HG03280 (cell line): ENCODE measurements around the gene P4HB.
A peak's percentile ranks its signal among the peaks of the same experiment; 100 is the strongest.

Experiments used
- ATAC-seq: cut with Tn5 transposase; IDR thresholded peaks from one replicate; pipeline ENCODE4 v1.9.1; 2021; ENCODE audit warnings: mild to moderate bottlenecking, moderate library complexity; ENCODE audit not compliant: unreplicated experiment

P4HB gene

GRCh38 chr17:81833160-81833920, 27.0 kb downstream of the P4HB start, which contains the start of gene MCRIP1:
MCRIP1 (minus strand) TSS chr17:81833291; CDS start chr17:81824506, 8,785 bp downstream.
- peak; percentile 81 for ATAC-seq

GRCh38 chr17:81832608-81833159, 27.7 kb downstream of the P4HB start:
- peak; percentile 11 for ATAC-seq

- ATAC-seq = peak; percentile 11
Observed at GRCh38 chr17:81831957-81832607, 28.3 kb downstream of the P4HB start.

- no peak for ATAC-seq
Observed at GRCh38 chr17:81831563-81831956, 28.8 kb downstream of the P4HB start.

GRCh38 chr17:81829858-81830257, 30.5 kb downstream of the P4HB start:
- ATAC-seq = no peak

DNA sequence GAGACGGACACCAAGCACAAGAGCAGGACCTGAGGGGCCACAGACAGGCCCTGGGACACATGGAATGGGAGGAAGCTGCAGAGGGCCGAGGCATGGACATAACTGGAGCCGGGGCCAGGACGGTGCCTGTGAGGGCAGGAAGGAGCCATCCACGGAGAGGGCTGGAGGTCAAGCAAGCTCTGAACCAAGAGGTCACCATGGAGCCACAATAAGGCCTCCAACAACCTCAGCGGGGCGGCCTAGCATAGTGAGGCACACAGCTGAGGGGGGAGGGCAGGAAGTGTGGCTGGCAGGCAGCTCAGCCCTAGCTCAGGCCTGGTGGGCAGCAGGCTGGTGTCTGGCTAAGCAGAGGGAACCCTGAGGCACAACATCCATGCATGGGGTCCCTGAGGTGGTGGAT, 31.7 kb downstream of the P4HB start:
- ATAC-seq = no peak

GRCh38 chr17:81825841-81826466, 34.4 kb downstream of the P4HB start:
- ATAC-seq = no peak

DNA sequence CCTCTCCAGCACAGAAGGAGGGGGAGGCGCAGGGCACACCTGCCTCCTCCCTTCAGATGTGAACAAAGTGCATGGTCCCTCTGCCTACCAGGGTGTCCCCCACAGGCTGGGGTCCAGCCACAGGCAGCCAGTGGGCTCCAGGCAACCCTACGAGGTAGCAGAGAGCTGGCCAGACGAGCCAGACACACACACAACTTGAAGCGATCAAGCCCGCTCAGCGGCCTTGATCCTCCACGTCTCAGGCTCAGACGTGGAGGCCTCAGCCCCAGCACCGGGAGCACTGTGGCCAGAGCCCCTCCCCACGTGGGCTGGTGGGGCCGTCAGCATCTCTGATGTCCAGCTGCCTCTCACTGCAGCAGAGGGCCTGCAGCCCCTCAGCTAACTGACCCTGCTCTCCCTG, 35.7 kb downstream of the P4HB start:
- no peak for ATAC-seq

DNA sequence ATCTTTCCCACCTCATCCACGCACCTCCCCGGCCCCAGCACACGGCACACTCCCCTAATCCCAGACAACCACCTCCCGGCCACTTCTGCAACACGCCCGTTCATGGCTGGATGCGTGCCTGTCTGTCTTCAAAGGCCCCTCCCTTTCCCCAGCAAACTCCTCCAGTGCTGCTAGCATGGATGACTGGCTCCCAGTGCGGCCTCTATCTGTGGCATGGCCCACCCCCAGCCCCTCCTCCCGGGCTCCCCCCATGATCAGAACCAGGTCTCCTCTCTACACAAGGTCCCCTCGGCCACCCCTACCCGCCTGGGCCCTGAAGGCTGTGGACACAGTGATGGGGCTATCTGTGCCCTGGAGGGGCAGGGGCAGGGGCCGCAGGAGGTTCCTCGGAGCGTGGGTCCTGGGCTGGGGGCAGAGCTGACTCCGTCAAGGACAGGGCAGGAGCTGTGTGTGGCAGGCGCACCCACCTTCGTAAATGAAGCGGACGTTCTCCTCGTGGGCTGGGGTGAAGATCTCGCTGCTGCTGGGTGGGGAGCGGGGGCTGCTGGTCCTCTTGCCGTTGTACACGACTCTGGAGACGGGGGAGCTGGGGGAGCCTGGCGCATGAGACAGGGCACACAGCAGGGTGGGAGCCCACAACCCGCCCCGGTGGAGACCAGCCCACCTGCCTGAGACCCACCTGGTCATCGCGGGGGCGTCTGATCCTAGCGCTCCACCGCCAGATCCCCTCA, 36.4 kb downstream of the P4HB start:
- no peak for ATAC-seq

GRCh38 chr17:81822996-81823819, 37.1 kb downstream of the P4HB start:
- no peak for ATAC-seq

DNA sequence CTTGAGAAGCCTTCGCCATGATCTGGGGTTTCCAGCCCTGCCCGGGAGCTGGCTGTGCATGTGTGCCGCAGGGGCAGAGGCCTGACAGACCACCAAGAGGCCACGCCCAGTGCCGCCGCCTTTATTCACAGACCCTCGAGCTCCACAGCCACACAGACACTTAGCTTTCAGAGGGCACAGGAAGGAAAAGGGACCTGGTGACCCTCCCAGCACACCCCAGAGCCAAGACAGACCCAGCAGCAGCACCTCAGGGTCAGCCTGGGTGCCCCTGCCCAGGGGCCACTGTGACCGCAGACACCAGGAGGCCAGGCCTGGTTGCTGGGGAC, 38.1 kb downstream of the P4HB start:
- ATAC-seq = no peak

DNA sequence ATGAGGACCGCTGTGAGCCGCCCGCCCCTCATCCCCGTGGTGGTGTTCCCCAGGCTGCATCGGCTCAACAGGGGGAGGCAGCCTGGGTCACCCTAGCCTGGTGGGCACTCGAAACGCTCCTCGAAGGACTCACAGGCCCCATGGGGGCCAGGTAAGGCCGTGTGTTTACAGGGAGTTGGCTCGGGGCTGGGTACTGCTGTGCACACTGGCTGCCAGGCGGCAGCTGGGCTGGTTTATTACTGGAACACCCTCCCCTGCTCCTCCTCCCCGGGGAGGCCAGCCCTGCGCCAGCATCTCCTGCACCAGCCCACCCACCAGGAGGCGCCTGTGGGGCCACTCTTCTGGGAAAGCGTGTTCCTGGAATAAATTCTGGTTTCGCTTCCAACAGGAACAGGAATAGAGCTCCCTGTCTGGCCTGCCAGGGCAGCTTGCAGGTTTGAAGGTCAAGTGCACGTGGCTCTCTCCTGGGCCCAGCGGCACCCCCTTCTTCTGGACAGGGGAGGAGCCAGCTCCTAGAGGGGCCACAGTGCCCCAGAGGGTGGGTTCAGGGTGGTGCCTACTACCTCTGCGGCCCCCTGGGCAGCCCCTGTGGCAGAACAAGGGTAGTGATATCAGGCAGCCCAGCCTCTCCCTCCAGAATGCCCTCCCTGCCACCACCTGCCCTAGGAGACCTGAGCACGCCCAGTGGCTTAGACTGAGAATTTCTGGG, 38.6 kb downstream of the P4HB start:
- ATAC-seq = no peak

- no peak for ATAC-seq
Observed at GRCh38 chr17:81821147-81821546, 39.2 kb downstream of the P4HB start.

DNA sequence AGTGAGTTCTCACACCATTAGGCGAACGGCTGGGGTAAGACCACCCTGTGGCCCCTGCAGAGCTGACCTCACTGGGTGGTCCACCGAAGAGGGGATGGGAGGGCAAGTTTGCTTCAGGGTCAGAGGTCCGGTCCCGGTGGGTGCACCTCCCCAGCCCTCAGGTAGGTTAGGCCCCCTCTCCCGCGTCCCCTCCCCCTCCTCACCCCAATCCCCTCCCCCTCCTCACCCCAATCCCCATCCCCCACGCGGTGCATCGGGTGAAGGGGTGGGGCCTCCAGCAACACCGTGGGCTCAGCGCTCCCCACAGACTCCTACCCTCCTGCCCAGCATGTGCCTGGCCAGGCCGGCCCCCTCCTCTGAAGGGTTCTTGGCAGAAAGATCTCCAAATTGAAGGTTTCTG, 40.6 kb downstream of the P4HB start:
- no peak for ATAC-seq

DNA sequence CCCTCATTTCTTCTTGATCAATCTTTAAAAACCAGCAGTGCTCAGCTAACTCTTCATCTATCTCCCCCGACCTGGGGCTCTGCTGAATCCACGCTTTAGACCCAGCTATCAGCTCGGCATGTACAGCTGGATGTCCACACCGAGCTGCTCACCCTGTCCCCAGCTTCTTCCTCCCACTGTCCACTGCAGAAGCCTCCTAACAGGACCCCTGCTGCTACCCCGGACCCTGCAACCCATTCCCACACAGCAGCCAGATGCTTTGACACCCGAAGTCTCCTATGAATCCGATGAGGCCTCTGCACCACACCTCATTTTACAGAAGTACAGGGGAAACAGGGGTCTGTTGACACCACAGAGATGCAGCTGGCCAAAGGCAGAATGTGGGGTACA, 42.6 kb downstream of the P4HB start:
- no peak for ATAC-seq

DNA sequence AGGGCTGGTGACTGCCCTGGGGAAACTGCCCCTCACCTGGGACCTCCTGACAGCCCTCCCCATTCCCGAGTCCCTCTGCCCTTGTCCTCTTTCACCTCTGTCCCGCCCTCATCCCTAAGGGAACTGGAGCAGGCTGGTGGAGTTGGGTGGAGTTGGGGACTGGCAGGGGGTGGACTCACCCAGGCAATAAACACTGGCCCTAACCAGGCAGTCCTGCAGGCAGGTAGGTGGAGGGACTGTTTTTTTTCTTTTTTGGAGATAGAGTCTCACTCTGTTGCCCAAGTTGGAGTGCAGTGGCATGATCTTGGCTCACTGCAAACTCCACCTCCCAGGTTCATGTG, 44.7 kb downstream of the P4HB start:
- ATAC-seq = no peak

DNA sequence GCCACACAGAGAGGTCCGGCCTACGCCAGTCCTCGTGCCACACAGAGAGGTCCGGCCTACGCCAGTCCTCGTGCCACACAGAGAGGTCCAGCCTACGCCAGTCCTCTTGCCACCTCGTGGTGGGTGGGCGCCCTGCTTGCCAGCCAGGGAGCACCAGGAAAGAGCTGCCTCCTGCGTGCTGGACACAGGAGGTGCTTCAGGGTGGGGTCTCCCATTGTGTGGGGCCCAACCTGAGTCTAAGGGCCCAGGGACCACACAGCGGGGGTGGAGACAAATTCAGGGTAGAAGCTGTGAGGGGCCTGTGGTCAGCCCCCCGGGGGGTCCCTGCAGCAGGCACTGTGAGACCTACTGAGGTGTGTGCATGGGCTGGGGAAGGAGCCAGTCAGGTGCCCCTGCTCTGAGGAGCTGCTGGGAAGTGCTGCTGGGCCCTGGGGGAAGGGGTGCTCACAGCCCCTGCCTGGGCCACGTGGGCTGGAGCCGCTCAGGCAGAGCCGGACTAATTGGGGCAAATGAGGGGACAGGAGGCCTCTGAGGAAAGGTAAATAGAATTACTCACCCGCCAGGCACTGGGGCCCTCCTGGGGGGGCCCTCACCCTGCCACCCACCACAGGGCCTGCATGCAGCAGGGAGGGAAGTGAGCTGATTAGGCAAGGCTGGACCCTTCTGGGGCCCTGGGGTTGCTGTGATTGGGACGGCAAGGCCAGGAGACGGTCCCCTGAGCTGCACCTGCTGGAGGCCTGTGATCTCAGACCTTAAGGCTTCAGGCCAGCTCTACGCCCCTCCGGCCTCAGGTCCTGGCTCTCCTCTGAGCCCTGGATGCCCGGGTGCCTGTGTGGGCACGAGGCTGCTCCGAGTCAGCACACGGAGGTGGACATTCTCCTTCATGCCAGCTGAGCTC, 45.3 kb downstream of the P4HB start:
- ATAC-seq = no peak

GRCh38 chr17:81813861-81814683, 46.3 kb downstream of the P4HB start:
- no peak for ATAC-seq
